Kidney epithelial cell (primary cell): ENCODE results near the gene KAT8. TPM values are rescaled to one million over a fixed set of nuclear protein-coding genes. Genes with fewer than 3 reads are reported as not detected.
"Not testable (repeated sequence)": the region's sequence is repeated elsewhere in the genome, so short reads cannot be mapped to it uniquely, and the experiment has no call there.

ENCODE experiments used
- DNase-seq: peaks from one replicate; pipeline ENCODE4 v3.0.0-alpha.2; 2010; ENCODE audit warnings: low read depth
- H3K27me3 ChIP-seq: 2 replicates; pipeline ENCODE4 v1.6.0; 2011; ENCODE audit warnings: low read length; ENCODE audit not compliant: control insufficient read depth, insufficient read depth
- H3K36me3 ChIP-seq: 2 replicates; pipeline ENCODE4 v1.5.1; 2011; ENCODE audit warnings: low read length; ENCODE audit not compliant: control insufficient read depth, insufficient read depth
- H3K4me3 ChIP-seq: 2 replicates; pipeline ENCODE4 v1.5.1; 2011; ENCODE audit warnings: low read depth, mild to moderate bottlenecking, control low read depth, low read length
- CTCF ChIP-seq: IDR thresholded peaks from 2 replicates; pipeline ENCODE4 v1.5.1; 2011; ENCODE audit warnings: mild to moderate bottlenecking, moderate library complexity, low read length, control low read depth, inconsistent platforms; ENCODE audit not compliant: insufficient read depth, poor library complexity, severe bottlenecking
- total RNA-seq: library from RNA; depleted of rRNA; stranded (reverse); fragments of >200 nt; gene quantifications from 2 replicates; pipeline ENCODE4 v1.2.3, GENCODE V29; 2015

The KAT8 gene
- total RNA-seq, 1 donor from 2014 or later, result 48.7 TPM

- peak; percentile 83 for TF ChIP-seq CTCF
- H3K4me3 ChIP-seq, result peak overlapping the region; percentile 30
- H3K36me3 ChIP-seq, result no peaks in the 10 kb centered on the region
- H3K27me3 ChIP-seq, result peaks cover 12% of the 10 kb centered on the region
- DNase-seq, result peak; percentile 87
Observed at GRCh38 chr16:31142109-31143010, 24.9 kb downstream of the KAT8 start.

- no peak for DNase-seq
- peaks cover 17% of the 10 kb centered on the region for H3K27me3 ChIP-seq
- TF ChIP-seq CTCF, result no peak
- H3K36me3 ChIP-seq, result no peaks in the 10 kb centered on the region
- H3K4me3 ChIP-seq, result no peak overlapping the region
Observed at GRCh38 chr16:31143011-31143693, 25.7 kb downstream of the KAT8 start.

GRCh38 chr16:31143694-31144148 is 26.3 kb downstream of the KAT8 start:
- no peak for DNase-seq
- H3K4me3 ChIP-seq, result no peak overlapping the region
- peaks cover 23% of the 10 kb centered on the region for H3K27me3 ChIP-seq
- no peaks in the 10 kb centered on the region for H3K36me3 ChIP-seq
- no peak for TF ChIP-seq CTCF

- peaks cover 29% of the 10 kb centered on the region for H3K27me3 ChIP-seq
- H3K36me3 ChIP-seq, H3K4me3 ChIP-seq, DNase-seq: not testable (repeated sequence)
Observed at GRCh38 chr16:31144418-31144817, 27.0 kb downstream of the KAT8 start.

GRCh38 chr16:31145398-31145990 is 28.0 kb downstream of the KAT8 start:
- DNase-seq, result no peak
- no peaks in the 10 kb centered on the region for H3K36me3 ChIP-seq
- peaks cover 31% of the 10 kb centered on the region for H3K27me3 ChIP-seq
- no peak for TF ChIP-seq CTCF
- no peak overlapping the region for H3K4me3 ChIP-seq

- H3K36me3 ChIP-seq, result no peaks in the 10 kb centered on the region
- no peak for DNase-seq
- no peak overlapping the region for H3K4me3 ChIP-seq
- TF ChIP-seq CTCF, result no peak
- peaks cover 31% of the 10 kb centered on the region for H3K27me3 ChIP-seq
Observed at GRCh38 chr16:31147574-31147973, 30.1 kb downstream of the KAT8 start.
